ENCODE measurements around the gene TSEN54. TPM values are rescaled to one million over a fixed set of nuclear protein-coding genes. Genes with fewer than 3 reads are reported as not detected.

TSEN54 gene
- total RNA-seq, 1 experiment from 2014 or later, result 56.3 TPM

GRCh38 chr17:75531721-75532072 is 15.4 kb downstream of the TSEN54 start:
- DNase-seq (ENCODE audit: low spot score), result no peak

GRCh38 chr17:75535119-75535537 is 18.8 kb downstream of the TSEN54 start:
- in situ Hi-C loops (cut with HindIII; ENCODE audit: low sequenced_read_pairs), result no loop called here
- no peak for DNase-seq (ENCODE audit: low spot score)

More at GRCh38 chr17:75531721-75532072, 15.4 kb downstream of the TSEN54 start:
- in situ Hi-C loops (cut with HindIII; ENCODE audit: low sequenced_read_pairs), result no loop called here

- DNase-seq (ENCODE audit: low spot score), result no peak
- in situ Hi-C loops (cut with HindIII; ENCODE audit: low sequenced_read_pairs), result no loop called here
Observed at GRCh38 chr17:75535871-75536270, 19.5 kb downstream of the TSEN54 start.

GRCh38 chr17:75536366-75536765 is 20.0 kb downstream of the TSEN54 start:
- in situ Hi-C loops (cut with HindIII; ENCODE audit: low sequenced_read_pairs), result no loop called here
- DNase-seq (ENCODE audit: low spot score), result no peak

GRCh38 chr17:75539967-75540729 is 23.8 kb downstream of the TSEN54 start:
- in situ Hi-C loops (cut with HindIII; ENCODE audit: low sequenced_read_pairs), result no loop called here
- DNase-seq (ENCODE audit: low spot score), result no peak

GRCh38 chr17:75540923-75541503 is 24.7 kb downstream of the TSEN54 start:
- in situ Hi-C loops (cut with HindIII; ENCODE audit: low sequenced_read_pairs), result no loop called here
- DNase-seq (ENCODE audit: low spot score), result no peak

GRCh38 chr17:75542229-75542628 is 25.9 kb downstream of the TSEN54 start:
- DNase-seq (ENCODE audit: low spot score), result no peak
- in situ Hi-C loops (cut with HindIII; ENCODE audit: low sequenced_read_pairs), result no loop called here

- no peak for DNase-seq (ENCODE audit: low spot score)
- in situ Hi-C loops (cut with HindIII; ENCODE audit: low sequenced_read_pairs), result no loop called here
Observed at GRCh38 chr17:75542728-75543336, 26.5 kb downstream of the TSEN54 start.

GRCh38 chr17:75544250-75544649 is 27.9 kb downstream of the TSEN54 start:
- DNase-seq (ENCODE audit: low spot score), result no peak
- in situ Hi-C loops (cut with HindIII; ENCODE audit: low sequenced_read_pairs), result no loop called here

- DNase-seq (ENCODE audit: low spot score), result no peak
- in situ Hi-C loops (cut with HindIII; ENCODE audit: low sequenced_read_pairs), result no loop called here
Observed at GRCh38 chr17:75546181-75546580, 29.9 kb downstream of the TSEN54 start.

GRCh38 chr17:75547091-75547490 is 30.8 kb downstream of the TSEN54 start:
- in situ Hi-C loops (cut with HindIII; ENCODE audit: low sequenced_read_pairs), result no loop called here

GRCh38 chr17:75548813-75549212 is 32.5 kb downstream of the TSEN54 start:
- DNase-seq (ENCODE audit: low spot score), result no peak

More at GRCh38 chr17:75547091-75547490, 30.8 kb downstream of the TSEN54 start:
- no peak for DNase-seq (ENCODE audit: low spot score)

GRCh38 chr17:75549246-75550138 is 33.2 kb downstream of the TSEN54 start:
- DNase-seq (ENCODE audit: low spot score), result no peak
- in situ Hi-C loops (cut with HindIII; ENCODE audit: low sequenced_read_pairs), result no loop called here

More at GRCh38 chr17:75548813-75549212, 32.5 kb downstream of the TSEN54 start:
- in situ Hi-C loops (cut with HindIII; ENCODE audit: low sequenced_read_pairs), result no loop called here

GRCh38 chr17:75550139-75550465 is 33.8 kb downstream of the TSEN54 start:
- no peak for DNase-seq (ENCODE audit: low spot score)
- in situ Hi-C loops (cut with HindIII; ENCODE audit: low sequenced_read_pairs), result no loop called here

GRCh38 chr17:75551266-75551665 is 34.9 kb downstream of the TSEN54 start:
- DNase-seq (ENCODE audit: low spot score), result no peak
- in situ Hi-C loops (cut with HindIII; ENCODE audit: low sequenced_read_pairs), result no loop called here

- in situ Hi-C loops (cut with HindIII; ENCODE audit: low sequenced_read_pairs), result no loop called here
- no peak for DNase-seq (ENCODE audit: low spot score)
Observed at GRCh38 chr17:75552425-75553294, 36.3 kb downstream of the TSEN54 start.

GRCh38 chr17:75553295-75554110 is 37.2 kb downstream of the TSEN54 start:
- in situ Hi-C loops (cut with HindIII; ENCODE audit: low sequenced_read_pairs), result no loop called here
- DNase-seq (ENCODE audit: low spot score), result no peak

GRCh38 chr17:75555679-75556153 is 39.4 kb downstream of the TSEN54 start:
- DNase-seq (ENCODE audit: low spot score), result no peak
- in situ Hi-C loops (cut with HindIII; ENCODE audit: low sequenced_read_pairs), result no loop called here
